NB4 (cell line): ENCODE data around the gene KCNAB2.

Experiments used
- MYC ChIP-seq: IDR thresholded peaks from 2 replicates; pipeline ENCODE4 v1.6.1; 2011; ENCODE audit warnings: low read depth, low read length
- POLR2A ChIP-seq: IDR thresholded peaks from 2 replicates; pipeline ENCODE4 v1.6.1; 2011; ENCODE audit warnings: mild to moderate bottlenecking; ENCODE audit not compliant: insufficient read length; ENCODE audit errors: extremely low read depth
- TF ChIP-seq, protein P1 (sequence below): IDR thresholded peaks from one replicate; pipeline ENCODE4 v1.5.1; 2012; ENCODE audit warnings: low read depth, low read length
- TF ChIP-seq, protein P2 (sequence below): IDR thresholded peaks from 2 replicates; pipeline ENCODE4 v1.6.1; 2011; ENCODE audit warnings: low read depth, low read length

DNA sequence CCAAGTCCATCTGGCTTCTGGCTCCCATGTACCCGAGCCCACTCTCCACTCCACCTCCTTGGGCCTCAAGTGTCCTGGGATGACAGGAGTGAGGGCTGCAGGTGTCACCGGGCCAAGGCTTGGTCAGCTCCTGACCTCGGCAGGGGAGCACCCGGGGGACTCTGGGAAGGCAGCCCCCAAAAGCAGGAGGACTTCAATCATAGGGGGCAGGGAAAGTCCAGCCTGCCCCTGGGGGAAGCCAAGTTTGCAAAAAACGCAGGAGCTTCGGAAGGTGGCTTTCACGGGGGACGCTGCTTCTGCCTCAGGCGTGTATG lies 56.8 kb downstream of the KCNAB2 start:
- TF ChIP-seq, protein P1, sequence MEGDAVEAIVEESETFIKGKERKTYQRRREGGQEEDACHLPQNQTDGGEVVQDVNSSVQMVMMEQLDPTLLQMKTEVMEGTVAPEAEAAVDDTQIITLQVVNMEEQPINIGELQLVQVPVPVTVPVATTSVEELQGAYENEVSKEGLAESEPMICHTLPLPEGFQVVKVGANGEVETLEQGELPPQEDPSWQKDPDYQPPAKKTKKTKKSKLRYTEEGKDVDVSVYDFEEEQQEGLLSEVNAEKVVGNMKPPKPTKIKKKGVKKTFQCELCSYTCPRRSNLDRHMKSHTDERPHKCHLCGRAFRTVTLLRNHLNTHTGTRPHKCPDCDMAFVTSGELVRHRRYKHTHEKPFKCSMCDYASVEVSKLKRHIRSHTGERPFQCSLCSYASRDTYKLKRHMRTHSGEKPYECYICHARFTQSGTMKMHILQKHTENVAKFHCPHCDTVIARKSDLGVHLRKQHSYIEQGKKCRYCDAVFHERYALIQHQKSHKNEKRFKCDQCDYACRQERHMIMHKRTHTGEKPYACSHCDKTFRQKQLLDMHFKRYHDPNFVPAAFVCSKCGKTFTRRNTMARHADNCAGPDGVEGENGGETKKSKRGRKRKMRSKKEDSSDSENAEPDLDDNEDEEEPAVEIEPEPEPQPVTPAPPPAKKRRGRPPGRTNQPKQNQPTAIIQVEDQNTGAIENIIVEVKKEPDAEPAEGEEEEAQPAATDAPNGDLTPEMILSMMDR: no peak
- TF ChIP-seq POLR2A (no peak), MYC (no peak)
- TF ChIP-seq, protein P2, sequence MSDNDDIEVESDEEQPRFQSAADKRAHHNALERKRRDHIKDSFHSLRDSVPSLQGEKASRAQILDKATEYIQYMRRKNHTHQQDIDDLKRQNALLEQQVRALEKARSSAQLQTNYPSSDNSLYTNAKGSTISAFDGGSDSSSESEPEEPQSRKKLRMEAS: no peak
